Measurements from ENCODE around the gene HNMT. TPM values are rescaled to one million over a fixed set of nuclear protein-coding genes. Genes with fewer than 3 reads are reported as not detected.

The HNMT gene
- total RNA-seq, 1 experiment from 2014 or later = 3.1 TPM

GRCh38 chr2:138009622-138010021 is 45.3 kb downstream of the HNMT start:
- Mint-ChIP-seq H3K4me3 (no peak overlapping the region), H3K9me3 (no peaks in the 10 kb centered on the region), H3K27ac (no peak overlapping the region), H3K27me3 (ENCODE audit: low read depth) (no peaks in the 10 kb centered on the region), H3K36me3 (no peaks in the 10 kb centered on the region), H3K4me1 (no peaks in the 10 kb centered on the region)
- DNase-seq (ENCODE audit: low spot score) (no peak), ATAC-seq (no peak)
- ChIA-PET POLR2A (no interaction called here), CTCF (interaction anchor here (1.1 kb wide), 1 partner anchor 45 kb away, joined by 3 read pairs; the partner anchor contains the start of gene HNMT)
- TF ChIP-seq SMAD3 (CRISPR knock-in tag; IDR thresholded peaks at IDR 0.05; ENCODE audit: borderline replicate concordance) (no peak), RELA (CRISPR knock-in tag; IDR thresholded peaks at IDR 0.05; ENCODE audit: borderline replicate concordance) (no peak), TEAD1 (CRISPR knock-in tag; IDR thresholded peaks at IDR 0.05) (no peak), ZNF671 (CRISPR knock-in tag; IDR thresholded peaks at IDR 0.05) (no peak), ZNF425 (CRISPR knock-in tag; conservative IDR thresholded peaks at IDR 0.05) (no peak), CREB1 (CRISPR knock-in tag; IDR thresholded peaks at IDR 0.05) (no peak), FOXK1 (CRISPR knock-in tag; IDR thresholded peaks at IDR 0.05) (no peak), GTF2I (CRISPR knock-in tag; conservative IDR thresholded peaks at IDR 0.05) (no peak), AFF4 (CRISPR knock-in tag; IDR thresholded peaks at IDR 0.05; ENCODE audit: borderline replicate concordance) (no peak), GABPB1 (CRISPR knock-in tag; IDR thresholded peaks at IDR 0.05) (no peak), ZBTB21 (CRISPR knock-in tag; IDR thresholded peaks at IDR 0.05; ENCODE audit: borderline replicate concordance) (no peak), MXD4 (CRISPR knock-in tag; IDR thresholded peaks at IDR 0.05; ENCODE audit: borderline replicate concordance) (no peak), ETV6 (CRISPR knock-in tag; IDR thresholded peaks at IDR 0.05) (no peak), OVOL2 (CRISPR knock-in tag; IDR thresholded peaks at IDR 0.05; ENCODE audit: borderline replicate concordance) (no peak)
- TF ChIP-seq, protein P1, sequence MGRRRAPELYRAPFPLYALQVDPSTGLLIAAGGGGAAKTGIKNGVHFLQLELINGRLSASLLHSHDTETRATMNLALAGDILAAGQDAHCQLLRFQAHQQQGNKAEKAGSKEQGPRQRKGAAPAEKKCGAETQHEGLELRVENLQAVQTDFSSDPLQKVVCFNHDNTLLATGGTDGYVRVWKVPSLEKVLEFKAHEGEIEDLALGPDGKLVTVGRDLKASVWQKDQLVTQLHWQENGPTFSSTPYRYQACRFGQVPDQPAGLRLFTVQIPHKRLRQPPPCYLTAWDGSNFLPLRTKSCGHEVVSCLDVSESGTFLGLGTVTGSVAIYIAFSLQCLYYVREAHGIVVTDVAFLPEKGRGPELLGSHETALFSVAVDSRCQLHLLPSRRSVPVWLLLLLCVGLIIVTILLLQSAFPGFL (CRISPR knock-in tag; IDR thresholded peaks at IDR 0.05; ENCODE audit: borderline replicate concordance) = no peak
- TF ChIP-seq, protein P2, sequence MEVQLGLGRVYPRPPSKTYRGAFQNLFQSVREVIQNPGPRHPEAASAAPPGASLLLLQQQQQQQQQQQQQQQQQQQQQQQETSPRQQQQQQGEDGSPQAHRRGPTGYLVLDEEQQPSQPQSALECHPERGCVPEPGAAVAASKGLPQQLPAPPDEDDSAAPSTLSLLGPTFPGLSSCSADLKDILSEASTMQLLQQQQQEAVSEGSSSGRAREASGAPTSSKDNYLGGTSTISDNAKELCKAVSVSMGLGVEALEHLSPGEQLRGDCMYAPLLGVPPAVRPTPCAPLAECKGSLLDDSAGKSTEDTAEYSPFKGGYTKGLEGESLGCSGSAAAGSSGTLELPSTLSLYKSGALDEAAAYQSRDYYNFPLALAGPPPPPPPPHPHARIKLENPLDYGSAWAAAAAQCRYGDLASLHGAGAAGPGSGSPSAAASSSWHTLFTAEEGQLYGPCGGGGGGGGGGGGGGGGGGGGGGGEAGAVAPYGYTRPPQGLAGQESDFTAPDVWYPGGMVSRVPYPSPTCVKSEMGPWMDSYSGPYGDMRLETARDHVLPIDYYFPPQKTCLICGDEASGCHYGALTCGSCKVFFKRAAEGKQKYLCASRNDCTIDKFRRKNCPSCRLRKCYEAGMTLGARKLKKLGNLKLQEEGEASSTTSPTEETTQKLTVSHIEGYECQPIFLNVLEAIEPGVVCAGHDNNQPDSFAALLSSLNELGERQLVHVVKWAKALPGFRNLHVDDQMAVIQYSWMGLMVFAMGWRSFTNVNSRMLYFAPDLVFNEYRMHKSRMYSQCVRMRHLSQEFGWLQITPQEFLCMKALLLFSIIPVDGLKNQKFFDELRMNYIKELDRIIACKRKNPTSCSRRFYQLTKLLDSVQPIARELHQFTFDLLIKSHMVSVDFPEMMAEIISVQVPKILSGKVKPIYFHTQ (CRISPR knock-in tag; IDR thresholded peaks at IDR 0.05) = no peak
- TF ChIP-seq, protein P3, sequence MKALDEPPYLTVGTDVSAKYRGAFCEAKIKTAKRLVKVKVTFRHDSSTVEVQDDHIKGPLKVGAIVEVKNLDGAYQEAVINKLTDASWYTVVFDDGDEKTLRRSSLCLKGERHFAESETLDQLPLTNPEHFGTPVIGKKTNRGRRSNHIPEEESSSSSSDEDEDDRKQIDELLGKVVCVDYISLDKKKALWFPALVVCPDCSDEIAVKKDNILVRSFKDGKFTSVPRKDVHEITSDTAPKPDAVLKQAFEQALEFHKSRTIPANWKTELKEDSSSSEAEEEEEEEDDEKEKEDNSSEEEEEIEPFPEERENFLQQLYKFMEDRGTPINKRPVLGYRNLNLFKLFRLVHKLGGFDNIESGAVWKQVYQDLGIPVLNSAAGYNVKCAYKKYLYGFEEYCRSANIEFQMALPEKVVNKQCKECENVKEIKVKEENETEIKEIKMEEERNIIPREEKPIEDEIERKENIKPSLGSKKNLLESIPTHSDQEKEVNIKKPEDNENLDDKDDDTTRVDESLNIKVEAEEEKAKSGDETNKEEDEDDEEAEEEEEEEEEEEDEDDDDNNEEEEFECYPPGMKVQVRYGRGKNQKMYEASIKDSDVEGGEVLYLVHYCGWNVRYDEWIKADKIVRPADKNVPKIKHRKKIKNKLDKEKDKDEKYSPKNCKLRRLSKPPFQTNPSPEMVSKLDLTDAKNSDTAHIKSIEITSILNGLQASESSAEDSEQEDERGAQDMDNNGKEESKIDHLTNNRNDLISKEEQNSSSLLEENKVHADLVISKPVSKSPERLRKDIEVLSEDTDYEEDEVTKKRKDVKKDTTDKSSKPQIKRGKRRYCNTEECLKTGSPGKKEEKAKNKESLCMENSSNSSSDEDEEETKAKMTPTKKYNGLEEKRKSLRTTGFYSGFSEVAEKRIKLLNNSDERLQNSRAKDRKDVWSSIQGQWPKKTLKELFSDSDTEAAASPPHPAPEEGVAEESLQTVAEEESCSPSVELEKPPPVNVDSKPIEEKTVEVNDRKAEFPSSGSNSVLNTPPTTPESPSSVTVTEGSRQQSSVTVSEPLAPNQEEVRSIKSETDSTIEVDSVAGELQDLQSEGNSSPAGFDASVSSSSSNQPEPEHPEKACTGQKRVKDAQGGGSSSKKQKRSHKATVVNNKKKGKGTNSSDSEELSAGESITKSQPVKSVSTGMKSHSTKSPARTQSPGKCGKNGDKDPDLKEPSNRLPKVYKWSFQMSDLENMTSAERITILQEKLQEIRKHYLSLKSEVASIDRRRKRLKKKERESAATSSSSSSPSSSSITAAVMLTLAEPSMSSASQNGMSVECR (CRISPR knock-in tag; IDR thresholded peaks at IDR 0.05; ENCODE audit: borderline replicate concordance) = no peak

Data from WTC11 (cell line).